GM20431 (cell line): ENCODE results near the gene THAP8.

Source experiments
- in situ Hi-C: fragments of 300-500 bp; cut with MseI, MboI; formaldehyde crosslinking; loops from one replicate; pipeline ENCODE4 v1.15.0; 2020; ENCODE audit warnings: low sequenced_read_pairs; ENCODE audit not compliant: unreplicated experiment

THAP8 gene, protein sequence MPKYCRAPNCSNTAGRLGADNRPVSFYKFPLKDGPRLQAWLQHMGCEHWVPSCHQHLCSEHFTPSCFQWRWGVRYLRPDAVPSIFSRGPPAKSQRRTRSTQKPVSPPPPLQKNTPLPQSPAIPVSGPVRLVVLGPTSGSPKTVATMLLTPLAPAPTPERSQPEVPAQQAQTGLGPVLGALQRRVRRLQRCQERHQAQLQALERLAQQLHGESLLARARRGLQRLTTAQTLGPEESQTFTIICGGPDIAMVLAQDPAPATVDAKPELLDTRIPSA

DNA sequence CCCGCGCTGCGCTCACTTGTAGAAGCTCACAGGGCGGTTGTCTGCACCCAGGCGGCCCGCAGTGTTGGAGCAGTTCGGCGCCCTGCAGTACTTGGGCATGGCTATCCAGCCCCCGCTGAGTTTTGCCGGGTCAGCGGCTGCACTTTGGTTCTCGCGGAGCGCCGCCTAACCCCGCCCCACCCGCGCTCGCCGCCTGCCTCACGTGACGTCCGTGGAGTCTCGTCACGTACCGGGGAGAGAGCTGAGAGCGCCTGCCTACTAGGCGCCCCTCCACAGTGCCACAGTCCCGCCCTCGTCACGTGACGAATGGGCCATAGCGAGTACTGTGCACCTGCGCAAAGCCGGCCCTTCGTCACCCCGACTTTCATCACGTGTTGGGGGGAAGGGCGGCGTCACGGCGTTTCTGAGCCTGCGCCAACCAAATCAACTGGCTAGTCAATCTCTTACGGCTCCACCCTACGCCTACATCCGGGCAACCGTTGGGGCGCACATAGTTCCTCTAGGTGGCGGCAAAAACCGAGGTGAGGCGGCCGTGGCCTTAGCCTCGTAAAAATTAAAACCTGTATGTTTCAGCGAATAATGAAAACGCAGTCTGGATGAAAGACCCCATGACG is at the start of gene THAP8:
Gene THAP8 (minus strand): TSS at position 167 of the 614 bp plus-strand sequence. CDS start 68 bp downstream, at position 99.
- in situ Hi-C loops: no loop called here

GRCh38 chr19:36103040-36103626 is 49.0 kb upstream of the THAP8 start:
- in situ Hi-C loops: no loop called here

DNA sequence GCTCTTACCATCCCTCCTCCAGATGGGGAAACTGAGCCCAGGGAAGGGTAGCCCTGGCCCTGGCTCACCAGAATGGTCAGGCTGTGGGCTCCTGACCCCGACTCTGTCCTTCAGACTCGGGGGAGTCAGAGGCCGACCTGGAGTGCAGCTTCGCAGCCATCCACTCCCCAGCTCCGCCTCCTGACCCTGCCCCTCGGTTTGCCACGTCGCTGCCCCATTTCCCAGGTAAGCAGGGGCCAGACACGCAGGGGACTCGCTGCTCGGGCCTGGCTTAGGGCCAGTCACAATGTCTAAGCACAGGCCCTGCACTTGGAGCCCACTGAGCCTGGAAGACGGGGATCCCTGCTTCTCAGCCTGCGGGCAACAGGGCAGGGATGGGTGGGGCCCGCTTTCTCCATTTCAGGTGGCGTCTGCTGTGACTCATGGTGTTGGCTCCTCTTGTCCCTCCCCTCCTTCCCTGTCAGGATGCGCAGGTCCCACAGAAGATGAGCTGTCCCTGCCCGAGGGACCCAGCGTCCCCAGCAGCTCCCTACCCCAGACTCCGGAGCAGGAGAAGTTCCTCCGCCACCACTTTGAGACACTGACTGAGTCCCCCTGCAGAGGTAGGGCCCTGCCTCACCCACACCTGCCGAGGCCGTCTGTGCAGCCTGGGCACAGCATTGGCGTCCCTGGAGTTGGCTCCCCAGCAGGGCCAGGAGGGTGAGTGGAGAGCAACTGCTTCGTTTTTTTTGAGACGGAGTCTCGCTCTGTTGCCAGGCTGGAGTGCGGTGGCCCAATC is 47.7 kb upstream of the THAP8 start:
- in situ Hi-C loops: no loop called here

DNA sequence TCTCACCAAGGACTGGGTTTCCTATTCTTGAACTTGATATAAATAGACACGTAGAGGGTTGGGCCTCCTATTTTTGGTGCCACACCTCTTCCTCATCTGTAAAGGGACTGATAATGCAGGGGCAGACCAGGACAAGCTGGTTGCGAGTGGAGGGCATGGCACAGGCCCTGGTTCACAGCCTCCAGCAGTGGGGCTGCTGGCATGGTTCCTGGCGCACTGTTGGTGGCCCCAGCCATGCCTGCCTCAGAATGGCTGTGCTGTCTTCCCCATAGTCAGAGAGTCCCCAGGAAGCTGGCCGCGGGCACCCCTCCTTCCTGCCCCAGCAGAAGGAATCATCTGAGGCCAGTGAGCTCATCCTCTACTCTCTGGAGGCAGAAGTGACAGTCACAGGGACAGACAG is 46.4 kb upstream of the THAP8 start:
- in situ Hi-C loops: no loop called here

DNA sequence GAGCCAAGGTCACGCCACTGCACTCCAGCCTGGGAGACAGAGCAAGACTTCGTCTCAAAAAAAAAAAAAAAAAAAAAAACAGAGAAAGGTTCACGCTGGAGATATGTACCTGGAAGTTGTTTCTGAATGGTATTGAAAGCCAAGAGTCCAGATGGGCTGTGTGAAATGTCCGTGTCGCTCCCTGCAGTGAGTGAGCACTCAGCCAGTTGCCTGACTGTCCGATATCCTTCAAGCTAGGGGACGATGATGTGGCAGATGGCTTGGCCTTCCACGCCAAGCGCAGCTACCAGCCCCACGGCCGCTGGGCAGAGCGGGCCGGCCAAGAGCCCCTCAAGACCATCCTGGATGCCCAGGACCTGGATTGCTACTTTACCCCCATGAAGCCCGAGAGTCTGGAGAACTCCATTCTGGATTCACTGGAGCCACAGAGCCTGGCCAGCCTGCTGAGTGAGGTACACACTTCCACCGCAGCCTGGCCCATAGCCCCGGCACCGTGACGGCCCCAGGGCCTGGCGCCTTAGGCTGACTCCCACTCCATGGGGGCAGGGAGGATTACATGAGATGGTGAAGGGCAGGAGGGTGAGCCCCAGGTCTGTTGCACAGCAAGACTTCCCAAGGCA is 45.2 kb upstream of the THAP8 start:
- in situ Hi-C loops: no loop called here

DNA sequence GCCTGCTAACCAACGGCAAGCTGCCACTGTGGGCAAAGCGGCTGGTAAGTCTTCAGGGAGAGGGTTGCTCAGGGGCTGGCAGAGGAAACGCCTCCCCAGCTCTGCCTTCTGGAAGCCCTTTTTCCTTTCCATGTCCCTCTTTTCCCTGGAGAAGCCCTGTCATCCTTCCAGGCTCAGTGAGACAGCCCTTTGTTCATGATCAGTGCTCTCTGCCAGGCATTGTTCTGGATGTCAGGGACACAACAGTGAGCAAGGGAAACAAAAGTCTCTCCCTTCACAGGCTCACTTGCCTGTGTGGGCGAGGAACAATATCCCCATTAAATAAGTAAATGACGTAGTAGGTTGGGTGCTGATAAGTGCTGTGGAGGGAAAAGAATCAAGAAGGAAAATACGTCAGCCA is 43.0 kb upstream of the THAP8 start:
- in situ Hi-C loops: no loop called here

GRCh38 chr19:36093687-36094086 is 39.6 kb upstream of the THAP8 start:
- in situ Hi-C loops: no loop called here

DNA sequence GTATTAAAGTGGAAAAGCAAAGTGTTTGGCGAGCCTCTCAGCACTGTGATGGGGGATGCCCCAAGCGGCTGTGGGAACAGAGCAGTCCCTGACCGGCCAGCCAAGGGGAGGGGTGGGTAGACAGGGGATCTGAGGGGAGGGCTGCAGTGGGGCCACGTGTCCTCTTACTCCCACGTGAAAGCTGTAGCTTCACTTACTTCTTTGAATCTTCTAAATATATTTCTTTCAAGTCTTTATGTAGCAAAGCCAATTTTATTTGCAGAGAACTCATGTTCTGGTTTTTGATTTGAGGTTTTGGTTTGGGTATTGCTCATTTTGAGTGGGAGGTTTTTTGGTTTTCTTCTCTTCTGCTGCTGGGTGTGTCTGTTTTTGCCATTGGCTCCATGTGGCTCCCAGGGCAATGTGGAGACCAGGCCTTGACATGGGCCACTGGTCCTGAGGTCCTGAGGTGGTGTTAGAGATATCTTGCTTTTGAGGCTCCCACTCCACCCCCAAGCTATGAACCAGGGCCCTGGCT is 39.1 kb upstream of the THAP8 start:
- in situ Hi-C loops: no loop called here

DNA sequence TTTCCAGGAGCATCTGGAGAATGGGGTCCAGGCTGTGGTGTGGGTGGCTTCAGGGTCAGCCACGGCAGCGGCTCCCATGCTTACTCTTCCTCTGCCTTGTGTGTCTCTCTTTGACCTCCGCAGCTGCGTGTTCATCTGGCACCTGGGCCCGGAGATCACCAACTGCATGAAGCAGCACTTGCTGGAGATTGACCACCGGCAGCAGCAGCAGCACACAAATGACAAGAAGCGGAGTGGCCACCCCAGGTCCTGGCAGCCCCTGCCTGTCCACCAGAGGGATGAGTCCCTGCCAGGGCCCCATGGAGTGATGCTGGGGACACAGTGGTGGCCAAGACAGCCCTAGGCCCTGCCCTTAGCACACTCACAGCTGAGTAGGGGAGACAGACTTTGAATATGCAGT is 38.5 kb upstream of the THAP8 start:
- in situ Hi-C loops: no loop called here

DNA sequence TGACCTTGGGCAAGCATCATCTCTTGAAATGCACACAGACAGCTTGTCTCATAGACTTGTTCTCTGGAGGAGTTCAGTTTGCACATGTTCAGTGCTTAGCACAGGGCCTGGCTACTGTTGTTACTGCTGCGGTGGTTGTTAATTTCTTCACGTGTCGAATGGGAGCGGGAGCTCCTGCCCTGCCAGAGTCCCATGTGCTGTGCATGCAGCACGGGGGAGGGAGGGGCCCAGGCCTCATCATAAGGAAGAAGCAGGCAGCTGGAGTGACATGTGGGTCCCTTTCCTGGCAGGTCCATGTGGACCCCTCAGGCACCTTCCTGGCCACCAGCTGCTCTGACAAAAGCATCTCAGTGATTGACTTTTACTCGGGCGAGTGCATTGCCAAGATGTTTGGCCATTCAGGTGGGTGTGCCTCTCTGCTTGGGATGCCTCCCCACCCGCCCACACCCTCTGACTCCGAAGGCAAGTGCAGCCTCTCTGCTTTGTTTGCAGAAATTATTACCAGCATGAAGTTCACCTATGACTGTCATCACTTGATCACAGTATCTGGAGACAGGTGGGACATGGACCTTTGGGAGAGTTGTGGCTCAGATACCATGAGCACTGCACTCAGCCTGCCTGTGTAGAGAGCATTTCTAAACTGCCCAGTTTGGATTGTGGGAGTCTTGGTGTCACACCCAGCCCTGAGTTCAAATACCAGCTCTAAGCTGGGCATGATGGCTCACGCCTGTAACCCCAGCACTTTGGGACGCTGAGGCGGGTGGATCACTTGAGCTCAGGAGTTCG is 37.0 kb upstream of the THAP8 start:
- in situ Hi-C loops: no loop called here

DNA sequence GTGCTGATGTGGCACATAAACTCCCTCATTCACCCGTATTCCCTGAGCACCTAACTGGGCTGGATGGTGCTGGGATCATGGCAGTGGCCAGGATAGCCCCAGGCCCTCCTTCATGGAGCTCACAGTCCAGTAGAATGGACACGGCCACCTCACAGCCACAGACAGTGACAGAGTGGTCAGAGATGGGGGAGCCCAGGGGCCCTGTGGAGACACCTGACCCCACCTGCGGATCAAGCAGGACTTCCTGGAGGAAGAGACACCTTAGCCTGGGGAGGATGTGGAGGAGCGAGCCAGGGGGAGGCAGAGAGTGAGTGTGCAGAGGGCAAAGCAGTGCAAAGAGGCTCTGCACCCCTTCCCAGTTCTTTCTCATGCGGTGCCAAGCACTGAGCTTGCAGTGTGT is 35.8 kb upstream of the THAP8 start:
- in situ Hi-C loops: no loop called here

DNA sequence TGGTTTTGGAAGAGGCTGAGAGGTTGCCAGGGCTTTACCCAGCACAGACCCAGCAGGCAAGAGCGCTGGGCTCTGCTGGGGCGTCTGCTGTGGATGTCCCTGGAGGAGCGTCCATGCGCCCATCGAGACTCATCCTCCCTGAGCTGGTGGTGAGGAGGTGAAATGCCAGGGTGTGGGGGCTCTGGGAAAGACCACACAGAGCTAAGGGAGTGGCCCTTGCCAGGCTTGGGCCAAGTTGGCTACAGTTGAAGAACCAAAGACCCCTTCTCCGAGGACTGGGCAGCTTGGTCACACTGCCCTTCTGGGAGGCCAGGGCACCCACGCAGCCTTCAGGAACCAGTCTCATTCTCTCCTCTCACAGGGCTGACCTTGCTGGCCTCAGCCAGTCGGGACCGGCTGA is 32.2 kb upstream of the THAP8 start:
- in situ Hi-C loops: no loop called here

DNA sequence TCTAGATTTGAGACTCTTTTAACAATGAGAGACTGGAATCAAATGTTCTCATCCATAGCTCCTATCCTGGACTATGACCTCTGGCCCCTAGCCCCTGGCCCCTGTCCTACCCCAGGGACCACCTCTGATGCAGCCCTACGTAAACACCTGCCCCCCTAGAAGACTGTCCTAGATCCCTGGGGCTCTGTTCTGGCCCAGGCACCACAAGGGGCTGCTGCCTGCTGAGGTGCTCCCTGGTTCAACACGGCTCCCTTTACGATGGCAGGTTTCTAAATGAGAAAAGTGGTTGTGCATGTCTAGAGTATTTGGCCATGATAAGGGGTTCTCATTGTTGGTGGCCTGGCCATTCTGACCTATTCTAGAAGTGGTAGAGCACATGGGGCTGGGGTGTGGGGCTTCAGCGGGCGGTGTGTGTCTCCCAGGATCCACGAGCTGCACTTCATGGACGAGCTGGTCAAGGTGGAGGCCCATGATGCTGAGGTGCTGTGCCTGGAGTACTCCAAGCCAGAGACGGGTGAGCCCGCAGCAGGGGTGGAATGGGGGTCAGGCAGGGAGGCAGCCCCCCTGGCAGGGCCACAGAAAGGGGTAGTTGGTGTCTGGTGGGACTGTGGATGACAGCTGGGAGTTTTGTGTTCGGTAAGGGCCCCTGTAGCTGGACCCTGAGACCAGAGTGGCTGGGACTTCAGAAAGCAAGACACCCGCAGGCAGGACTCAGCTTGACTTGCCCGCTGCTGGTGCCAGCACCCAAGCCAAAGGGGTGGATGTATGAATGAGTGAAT is 30.3 kb upstream of the THAP8 start:
- in situ Hi-C loops: no loop called here

DNA sequence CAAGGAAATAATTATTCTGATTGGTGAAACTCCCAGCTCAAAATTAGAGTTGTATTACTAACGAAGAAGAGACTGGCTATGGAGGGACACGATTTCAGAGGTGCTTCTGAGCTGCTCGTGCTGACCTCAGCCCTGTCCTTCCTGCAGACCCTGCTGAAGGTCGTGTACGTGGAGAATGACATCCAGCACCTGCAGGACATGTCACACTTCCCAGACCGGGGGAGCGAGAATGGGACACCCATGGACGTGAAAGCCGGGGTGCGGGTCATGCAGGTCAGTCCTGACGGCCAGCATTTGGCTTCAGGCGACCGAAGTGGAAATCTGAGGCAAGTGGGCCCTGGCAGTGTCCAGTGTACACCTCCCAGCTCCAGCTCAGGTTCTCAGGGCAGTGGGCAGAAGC is 28.8 kb upstream of the THAP8 start:
- in situ Hi-C loops: no loop called here

GRCh38 chr19:36081894-36082293 is 27.8 kb upstream of the THAP8 start:
- in situ Hi-C loops: no loop called here

- in situ Hi-C loops: no loop called here
Measured at GRCh38 chr19:36081385-36081784, 27.3 kb upstream of the THAP8 start.

DNA sequence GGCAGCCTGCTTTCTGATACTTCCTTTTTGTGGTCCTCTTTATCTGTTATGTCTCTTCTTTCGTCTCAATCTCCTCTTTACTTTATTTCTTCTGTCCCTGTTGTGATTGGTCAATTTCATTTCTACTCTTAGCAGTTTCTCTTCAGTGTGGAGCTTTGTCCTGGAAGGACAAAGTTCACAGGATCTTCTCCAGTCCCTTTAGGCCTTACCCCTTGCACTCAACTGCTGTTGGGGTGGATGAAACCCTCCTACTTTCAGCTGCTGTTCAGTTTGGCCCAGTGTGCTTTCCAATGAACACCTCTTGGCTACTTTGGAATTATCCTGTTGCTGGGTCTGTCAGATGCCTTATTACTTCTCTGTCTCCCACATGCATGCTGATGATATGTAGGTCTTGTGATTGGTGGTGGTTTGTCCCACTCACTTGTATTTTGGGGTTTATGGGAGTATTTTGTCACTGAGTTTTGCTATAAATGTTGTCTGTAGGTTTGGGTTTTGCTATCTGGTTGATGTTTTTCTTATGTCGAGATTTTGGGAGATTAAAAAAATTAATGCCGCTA is 25.4 kb upstream of the THAP8 start:
- in situ Hi-C loops: no loop called here

GRCh38 chr19:36073121-36073876 is 19.2 kb upstream of the THAP8 start:
- in situ Hi-C loops: no loop called here
